Measurements from ENCODE around the gene UFD1. TPM values are rescaled to one million over a fixed set of nuclear protein-coding genes. Genes with fewer than 3 reads are reported as not detected.

Gene UFD1
- total RNA-seq, 1 donor from 2014 or later = 48.0 TPM

GRCh38 chr22:19400881-19401280, 78.1 kb downstream of the UFD1 start:
- Mint-ChIP-seq H3K27me3 (ENCODE audit: unreplicated experiment) (no peaks in the 10 kb centered on the region), H3K9me3 (ENCODE audit: unreplicated experiment) (no peaks in the 10 kb centered on the region), H3K36me3 (ENCODE audit: unreplicated experiment) (no peaks in the 10 kb centered on the region), H3K27ac (ENCODE audit: unreplicated experiment) (peak overlapping the region; percentile 35), H3K4me3 (ENCODE audit: unreplicated experiment) (no peak overlapping the region), H3K4me1 (ENCODE audit: low read depth, unreplicated experiment) (peaks cover 9% of the 10 kb centered on the region)
- TF ChIP-seq CTCF (IDR thresholded peaks at IDR 0.05; ENCODE audit: partially characterized antibody, unreplicated experiment) = no peak
- DNase-seq = no peak

Other genes starting within 250 kb of the UFD1 start
- gene CLTCL1, start 187.5 kb downstream of the UFD1 start, total RNA-seq (ENCODE audit: unreplicated experiment) = 11.8 TPM
- gene HIRA, start 47.5 kb downstream of the UFD1 start, total RNA-seq (ENCODE audit: unreplicated experiment) = 51.0 TPM
- gene MRPL40, start 46.6 kb downstream of the UFD1 start, total RNA-seq (ENCODE audit: unreplicated experiment) = 24.4 TPM
- 47.7 TPM for gene C22orf39, start 31.5 kb downstream of the UFD1 start, total RNA-seq (ENCODE audit: unreplicated experiment)
- gene CDC45, start 727 bp upstream of the UFD1 start, total RNA-seq (ENCODE audit: unreplicated experiment) = 3.5 TPM
- 7.4 TPM for gene CLDN5, start 45.2 kb upstream of the UFD1 start, total RNA-seq (ENCODE audit: unreplicated experiment)
- 96.0 TPM for gene SEPTIN5, start 235.3 kb upstream of the UFD1 start, total RNA-seq (ENCODE audit: unreplicated experiment)
- 8.3 TPM for gene GP1BB, start 244.3 kb upstream of the UFD1 start, total RNA-seq (ENCODE audit: unreplicated experiment)

Data from glutamatergic neuron (in vitro differentiated cells).